Colonic mucosa (tissue), 4 donors: ENCODE measurements around the gene PRICKLE2. TPM values are rescaled to one million over a fixed set of nuclear protein-coding genes. Genes with fewer than 3 reads are reported as not detected.

Source experiments
- DNase-seq: peaks from one replicate; pipeline ENCODE4 v3.0.0-alpha.2; 2020
- H3K27ac ChIP-seq: fragments of 200-600 bp; one replicate; pipeline ENCODE4 v1.8.0; 2021
- H3K27me3 ChIP-seq: fragments of 200-600 bp; one replicate; pipeline ENCODE4 v1.8.0; 2021
- H3K36me3 ChIP-seq: fragments of 200-600 bp; one replicate; pipeline ENCODE4 v1.8.0; 2021
- H3K4me1 ChIP-seq: fragments of 200-600 bp; one replicate; pipeline ENCODE4 v1.8.0; 2021; ENCODE audit warnings: mild to moderate bottlenecking
- H3K4me3 ChIP-seq: fragments of 200-600 bp; one replicate; pipeline ENCODE4 v1.8.0; 2021
- H3K9ac ChIP-seq, 2 donors: one replicate each; pipeline ENCODE4 v1.7.0; 2013; ENCODE audit warnings: control low read depth in 2 of 2, low read depth in 2 of 2, low read length in 2 of 2
- H3K9me3 ChIP-seq: fragments of 200-600 bp; one replicate; pipeline ENCODE4 v1.8.0; 2021
- CTCF ChIP-seq: fragments of 200-600 bp; IDR thresholded peaks from one replicate; pipeline ENCODE4 v1.8.0; 2022; ENCODE audit warnings: antibody characterized with exemption, mild to moderate bottlenecking
- intact Hi-C: fragments of 100-400 bp; cut with DNase I; formaldehyde crosslinking; loops from one replicate; pipeline ENCODE4 v1.14.1; 2022
- total RNA-seq, 2 donors: library from RNA; stranded (reverse); fragmentation: NEBNext Ultra II Directional in 1 of 2; extraction: Animal tissue kit (Norgen Biotek cat#: 25700) in 1 of 2; gene quantifications; one replicate each; pipeline ENCODE4 v1.2.1, GENCODE V29; 2021
- donor health status: healthy.
- donor health status: DM: no; HTN: no; CAD: no.
- donor health status: DM: no; HTN: no; CAD: no.

Gene PRICKLE2
- total RNA-seq, 2 donors from 2014 or later: 4.4 to 7.6 TPM

GRCh38 chr3:64061628-64062027 lies 163.6 kb downstream of the PRICKLE2 start:
- no peaks in the 10 kb centered on the region for H3K27me3 ChIP-seq
- intact Hi-C loops: no loop called here
- TF ChIP-seq CTCF: no peak
- no peak overlapping the region for H3K4me3 ChIP-seq
- H3K9me3 ChIP-seq: no peaks in the 10 kb centered on the region
- no peaks in the 10 kb centered on the region for H3K4me1 ChIP-seq
- no peak for DNase-seq
- H3K36me3 ChIP-seq: no peaks in the 10 kb centered on the region
- H3K9ac ChIP-seq: no peak overlapping the region
- H3K27ac ChIP-seq: no peak overlapping the region

- Histone ChIP-seq H3K9ac (no peak overlapping the region), H3K4me1 (no peaks in the 10 kb centered on the region), H3K4me3 (no peak overlapping the region), H3K27me3 (no peaks in the 10 kb centered on the region), H3K27ac (no peak overlapping the region), H3K9me3 (no peaks in the 10 kb centered on the region), H3K36me3 (no peaks in the 10 kb centered on the region)
- DNase-seq: no peak
- intact Hi-C loops: no loop called here
- TF ChIP-seq CTCF: no peak
Observed at GRCh38 chr3:64059484-64060175, 165.6 kb downstream of the PRICKLE2 start.

GRCh38 chr3:64058566-64058965 lies 166.7 kb downstream of the PRICKLE2 start:
- intact Hi-C loops: no loop called here
- Histone ChIP-seq H3K9ac (no peak overlapping the region), H3K27ac (no peak overlapping the region), H3K27me3 (no peaks in the 10 kb centered on the region), H3K4me3 (no peak overlapping the region), H3K4me1 (no peaks in the 10 kb centered on the region), H3K36me3 (no peaks in the 10 kb centered on the region), H3K9me3 (no peaks in the 10 kb centered on the region)
- no peak for TF ChIP-seq CTCF
- DNase-seq: no peak

- no peak overlapping the region for H3K27ac ChIP-seq
- no peak overlapping the region for H3K9ac ChIP-seq
- no peak overlapping the region for H3K4me3 ChIP-seq
- DNase-seq: no peak
- no peaks in the 10 kb centered on the region for H3K4me1 ChIP-seq
- no peaks in the 10 kb centered on the region for H3K9me3 ChIP-seq
- no peak for TF ChIP-seq CTCF
- no peaks in the 10 kb centered on the region for H3K27me3 ChIP-seq
- no peaks in the 10 kb centered on the region for H3K36me3 ChIP-seq
- intact Hi-C loops: no loop called here
Observed at GRCh38 chr3:64057231-64057630, 168.0 kb downstream of the PRICKLE2 start.

GRCh38 chr3:64056606-64057180 lies 168.6 kb downstream of the PRICKLE2 start:
- intact Hi-C loops: no loop called here
- Histone ChIP-seq H3K36me3 (no peaks in the 10 kb centered on the region), H3K9ac (no peak overlapping the region), H3K27me3 (no peaks in the 10 kb centered on the region), H3K4me3 (no peak overlapping the region), H3K27ac (no peak overlapping the region), H3K9me3 (no peaks in the 10 kb centered on the region), H3K4me1 (no peaks in the 10 kb centered on the region)
- no peak for DNase-seq
- TF ChIP-seq CTCF: no peak
